Esophagus muscularis mucosa (tissue), 4 donors: ENCODE measurements around the gene ZNHIT3. TPM values are rescaled to one million over a fixed set of nuclear protein-coding genes. Genes with fewer than 3 reads are reported as not detected.
A peak's percentile ranks its signal among the peaks of the same experiment; 100 is the strongest.

Experiments used
- DNase-seq: peaks from one replicate; pipeline ENCODE4 v3.0.0-alpha.2; 2017; ENCODE audit errors: extremely low spot score
- H3K27ac ChIP-seq, 4 donors: fragments of 200-600 bp; sonication (generic); replicated peaks in 1 of 4; 1 replicate in 3 of 4; 2 replicates in 1 of 4; pipeline ENCODE4 v1.5.1; 2016 to 2019; ENCODE audit warnings: mild to moderate bottlenecking in 1 of 4
- H3K27me3 ChIP-seq, 4 donors: fragments of 200-600 bp; sonication (generic); one replicate each; pipeline versions ENCODE4 v1.5.1 to v1.6.0; 2016 to 2019
- H3K36me3 ChIP-seq, 4 donors: fragments of 200-600 bp; sonication (generic); one replicate each; pipeline ENCODE4 v1.5.1; 2016 to 2019
- H3K4me1 ChIP-seq, 4 donors: fragments of 200-600 bp; sonication (generic); one replicate each; pipeline ENCODE4 v1.5.1; 2016 to 2019
- H3K4me3 ChIP-seq, 4 donors: fragments of 200-600 bp; sonication (generic); 1 replicate in 2 of 4; 2 replicates in 2 of 4; pipeline ENCODE4 v1.5.1; 2016 to 2019; ENCODE audit warnings: mild to moderate bottlenecking in 4 of 4, moderate library complexity in 1 of 4
- H3K9me3 ChIP-seq, 4 donors: fragments of 200-600 bp; sonication (generic); 1 replicate in 3 of 4; 2 replicates in 1 of 4; pipeline ENCODE4 v1.5.1; 2016 to 2019
- EP300 ChIP-seq: sonication (generic); formaldehyde crosslinking; IDR thresholded peaks from one replicate; pipeline ENCODE4 v1.6.1; 2017; ENCODE audit warnings: antibody characterized with exemption
- POLR2A ChIP-seq: fragments of 450-650 bp; IDR thresholded peaks from one replicate; pipeline ENCODE4 v1.6.1; 2017; ENCODE audit warnings: antibody characterized with exemption, moderate library complexity, mild to moderate bottlenecking, low read depth
- POLR2AphosphoS5 ChIP-seq, 2 donors: sonication (generic); formaldehyde crosslinking; IDR thresholded peaks; one replicate each; pipeline ENCODE4 v1.6.1; 2017; ENCODE audit warnings: antibody characterized with exemption in 2 of 2
- WGBS: methylation state at CpG from one replicate; pipeline ENCODE4 v1.1.5; 2018; 5-methylcytosine and 5-hydroxymethylcytosine counted together
- intact Hi-C: fragments of 100-400 bp; cut with DNase I; formaldehyde crosslinking; loops from one replicate; pipeline ENCODE4 v1.15.1; 2023
- total RNA-seq, 4 donors: library from RNA; depleted of rRNA; stranded (reverse); fragments of >200 nt; gene quantifications; one replicate each; pipeline versions ENCODE4 v1.1.0 to v1.2.1, GENCODE V29; 2016
- TF ChIP-seq, protein P1 (sequence below), 3 experiments: fragments of 200-600 bp in 2 of 3; fragments of 450-650 bp in 1 of 3; sonication (generic) in 2 of 3; IDR thresholded peaks; one replicate each; pipeline ENCODE4 v1.5.1; 2017 to 2019; ENCODE audit warnings: antibody characterized with exemption in 3 of 3, mild to moderate bottlenecking in 2 of 3, moderate library complexity in 1 of 3

Gene ZNHIT3
- total RNA-seq, 4 donors from 2014 or later: 18.4 to 35.1 (median 25.8) TPM

DNA sequence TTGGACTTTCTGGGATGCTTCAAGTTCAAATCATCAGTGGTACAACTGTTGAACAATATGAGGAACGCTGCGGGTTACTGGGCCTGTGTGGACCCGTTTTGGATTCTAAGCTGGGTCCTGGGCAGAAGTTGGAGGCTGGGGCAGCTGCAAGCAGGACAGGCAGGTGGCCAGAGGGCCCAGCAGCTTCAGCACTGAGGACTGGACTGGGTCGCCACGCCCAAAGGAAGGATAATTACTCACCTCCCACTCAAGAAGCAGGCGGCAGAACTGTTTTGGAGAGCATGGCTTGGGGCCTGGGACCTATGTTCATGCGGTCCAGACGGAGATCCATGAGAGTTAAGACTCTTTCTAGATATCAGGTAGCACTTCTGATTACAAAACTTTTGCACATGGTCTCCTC lies 1.5 kb upstream of the ZNHIT3 start:
- peaks cover 22 to 44% (median 40%) of the 10 kb centered on the region in 4 donors for H3K4me1 ChIP-seq
- no peaks in the 10 kb centered on the region for H3K36me3 ChIP-seq
- no peak overlapping the region for H3K27ac ChIP-seq
- no peak for DNase-seq
- no peak overlapping the region for H3K4me3 ChIP-seq
- peaks cover 0 to 7% (median 0%) of the 10 kb centered on the region in 4 donors for H3K27me3 ChIP-seq
- intact Hi-C loops: loop anchor here (10.0 kb wide), 1 partner anchor 300 kb away; no protein-coding TSS in a partner anchor
- no peaks in the 10 kb centered on the region for H3K9me3 ChIP-seq
- WGBS: 95% methylated on average over 8 of the region's 8 CpGs
- TF ChIP-seq POLR2AphosphoS5 (IDR thresholded peaks at IDR 0.05) (no peak), EP300 (no peak), POLR2A (no peak)
- TF ChIP-seq, protein P1, sequence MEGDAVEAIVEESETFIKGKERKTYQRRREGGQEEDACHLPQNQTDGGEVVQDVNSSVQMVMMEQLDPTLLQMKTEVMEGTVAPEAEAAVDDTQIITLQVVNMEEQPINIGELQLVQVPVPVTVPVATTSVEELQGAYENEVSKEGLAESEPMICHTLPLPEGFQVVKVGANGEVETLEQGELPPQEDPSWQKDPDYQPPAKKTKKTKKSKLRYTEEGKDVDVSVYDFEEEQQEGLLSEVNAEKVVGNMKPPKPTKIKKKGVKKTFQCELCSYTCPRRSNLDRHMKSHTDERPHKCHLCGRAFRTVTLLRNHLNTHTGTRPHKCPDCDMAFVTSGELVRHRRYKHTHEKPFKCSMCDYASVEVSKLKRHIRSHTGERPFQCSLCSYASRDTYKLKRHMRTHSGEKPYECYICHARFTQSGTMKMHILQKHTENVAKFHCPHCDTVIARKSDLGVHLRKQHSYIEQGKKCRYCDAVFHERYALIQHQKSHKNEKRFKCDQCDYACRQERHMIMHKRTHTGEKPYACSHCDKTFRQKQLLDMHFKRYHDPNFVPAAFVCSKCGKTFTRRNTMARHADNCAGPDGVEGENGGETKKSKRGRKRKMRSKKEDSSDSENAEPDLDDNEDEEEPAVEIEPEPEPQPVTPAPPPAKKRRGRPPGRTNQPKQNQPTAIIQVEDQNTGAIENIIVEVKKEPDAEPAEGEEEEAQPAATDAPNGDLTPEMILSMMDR (IDR thresholded peaks at IDR 0.05): no peak

DNA sequence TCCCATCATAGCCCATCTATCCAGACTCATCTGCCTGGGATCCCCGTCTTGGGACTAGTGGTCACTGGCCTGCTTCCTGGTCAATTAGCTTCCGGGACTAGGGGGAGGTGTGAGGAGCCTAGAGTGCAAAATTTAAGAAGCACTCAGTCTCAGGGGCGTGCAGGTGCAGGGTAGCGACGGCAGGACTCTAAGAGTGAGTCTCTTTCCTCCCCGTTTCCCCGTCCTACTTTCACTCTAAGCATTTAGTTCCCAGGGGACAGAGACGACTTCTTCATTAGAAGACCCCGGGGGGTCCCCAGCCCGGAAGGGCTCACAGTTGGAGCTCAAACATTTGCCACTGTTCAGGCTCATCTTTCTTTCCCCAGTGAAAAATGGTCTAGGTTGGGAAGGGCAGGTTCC lies 677 bp upstream of the ZNHIT3 start:
- 39% methylated on average over 10 of the region's 10 CpGs for WGBS
- Histone ChIP-seq H3K4me3 (peak overlapping the region; percentile 81 to 99 (median 96)), H3K4me1 (peaks cover 22 to 44% (median 40%) of the 10 kb centered on the region in 4 donors), H3K9me3 (no peaks in the 10 kb centered on the region), H3K27ac (peak overlapping the region; percentile 83 to 90 (median 86)), H3K36me3 (no peaks in the 10 kb centered on the region), H3K27me3 (peaks cover 0 to 7% (median 0%) of the 10 kb centered on the region in 4 donors)
- DNase-seq: no peak
- intact Hi-C loops: loop anchor here (10.0 kb wide), 1 partner anchor 301 kb away; no protein-coding TSS in a partner anchor
- TF ChIP-seq POLR2A: no peak
- TF ChIP-seq, protein P1 (IDR thresholded peaks at IDR 0.05): no peak
- TF ChIP-seq EP300: no peak
- TF ChIP-seq POLR2AphosphoS5 (IDR thresholded peaks at IDR 0.05): no peak

DNA sequence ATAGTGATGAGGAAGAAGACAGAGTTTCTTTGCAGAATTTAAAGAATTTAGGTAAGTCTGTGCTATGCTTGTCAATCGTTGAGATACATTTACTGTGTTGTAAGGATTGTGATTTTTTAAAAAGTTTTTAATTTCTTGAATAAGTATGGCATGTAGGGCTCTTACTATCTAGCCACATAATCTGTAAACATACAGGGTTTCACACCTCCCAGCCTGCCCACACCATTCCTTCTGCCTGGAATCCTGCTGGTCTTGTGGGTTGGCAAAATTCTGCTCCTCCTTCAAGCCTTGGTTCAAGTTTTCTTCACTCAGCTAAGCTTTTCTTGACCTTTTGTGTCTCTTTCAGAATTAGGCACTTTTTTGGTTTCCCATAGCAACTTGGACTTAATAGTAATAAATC lies 7.5 kb downstream of the ZNHIT3 start:
- TF ChIP-seq EP300 (no peak), POLR2AphosphoS5 (IDR thresholded peaks at IDR 0.05) (no peak), POLR2A (no peak)
- TF ChIP-seq, protein P1 (IDR thresholded peaks at IDR 0.05): no peak
- WGBS: 94% methylated on average over 1 of the region's 1 CpG
- intact Hi-C loops: loop anchor here (5.0 kb wide), 1 partner anchor 38 kb away; the partner anchor contains the start of genes MYO19 and PIGW
- no peak for DNase-seq
- H3K4me3 ChIP-seq: no peak overlapping the region
- H3K27me3 ChIP-seq: no peaks in the 10 kb centered on the region
- no peaks in the 10 kb centered on the region for H3K9me3 ChIP-seq
- no peak overlapping the region for H3K27ac ChIP-seq
- H3K36me3 ChIP-seq: peaks cover 47 to 79% (median 74%) of the 10 kb centered on the region in 4 donors
- peaks cover 1 to 9% (median 3%) of the 10 kb centered on the region in 4 donors for H3K4me1 ChIP-seq

DNA sequence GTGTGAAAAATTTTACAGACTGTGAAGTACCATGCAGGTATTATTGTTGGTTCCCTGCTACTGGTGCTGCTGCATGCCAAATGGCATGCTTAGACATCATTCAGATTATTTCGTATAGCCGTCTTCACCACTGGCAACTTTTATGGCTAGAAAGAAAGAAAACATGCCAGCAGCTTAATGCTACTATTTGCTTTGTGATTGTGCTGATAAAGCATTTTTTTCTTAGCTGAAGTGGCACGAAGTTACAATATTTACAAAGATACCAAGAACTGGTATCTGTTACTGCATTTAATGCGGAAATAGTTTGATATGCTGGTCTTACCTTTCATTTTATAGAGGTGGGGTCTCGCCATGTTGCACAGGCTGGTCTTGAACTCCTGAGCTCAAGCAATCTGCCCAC lies 8.2 kb downstream of the ZNHIT3 start:
- Histone ChIP-seq H3K36me3 (peaks cover 47 to 83% (median 75%) of the 10 kb centered on the region in 4 donors), H3K4me1 (peaks cover 0 to 7% (median 3%) of the 10 kb centered on the region in 4 donors), H3K27ac (no peak overlapping the region), H3K9me3 (no peaks in the 10 kb centered on the region), H3K4me3 (no peak overlapping the region), H3K27me3 (no peaks in the 10 kb centered on the region)
- intact Hi-C loops: loop anchor here (5.0 kb wide), 1 partner anchor 38 kb away; the partner anchor contains the start of genes MYO19 and PIGW
- no peak for DNase-seq
- TF ChIP-seq POLR2A (no peak), POLR2AphosphoS5 (IDR thresholded peaks at IDR 0.05) (no peak), EP300 (no peak)
- TF ChIP-seq, protein P1 (IDR thresholded peaks at IDR 0.05): no peak
- 89% methylated on average over 5 of the region's 5 CpGs for WGBS

DNA sequence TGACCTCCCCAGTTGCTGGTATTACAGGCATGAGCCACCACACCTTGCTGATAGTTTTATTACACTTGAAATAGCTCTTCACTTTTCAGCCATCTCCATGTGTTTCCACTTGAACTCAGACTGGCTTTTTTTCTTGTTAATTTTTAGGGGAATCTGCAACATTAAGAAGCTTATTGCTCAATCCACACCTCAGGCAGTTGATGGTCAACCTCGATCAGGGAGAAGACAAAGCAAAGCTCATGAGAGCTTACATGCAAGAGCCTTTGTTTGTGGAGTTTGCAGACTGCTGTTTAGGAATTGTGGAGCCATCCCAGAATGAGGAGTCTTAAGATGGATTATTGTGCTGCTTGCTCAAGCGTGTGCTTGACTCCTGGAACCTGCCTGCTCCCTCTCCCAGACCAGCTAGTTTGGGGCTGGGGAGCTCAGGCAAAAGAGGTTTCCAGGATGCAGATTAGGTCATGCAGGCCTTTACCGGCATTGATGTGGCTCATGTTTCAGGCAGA lies 8.6 kb downstream of the ZNHIT3 start:
- TF ChIP-seq POLR2A: no peak
- TF ChIP-seq EP300: no peak
- TF ChIP-seq, protein P1 (IDR thresholded peaks at IDR 0.05): no peak
- no peak for TF ChIP-seq POLR2AphosphoS5 (IDR thresholded peaks at IDR 0.05)
- Histone ChIP-seq H3K27me3 (no peaks in the 10 kb centered on the region), H3K9me3 (no peaks in the 10 kb centered on the region), H3K27ac (no peak overlapping the region), H3K4me1 (peaks cover 0 to 7% (median 3%) of the 10 kb centered on the region in 4 donors), H3K36me3 (peaks cover 47 to 83% (median 75%) of the 10 kb centered on the region in 4 donors), H3K4me3 (no peak overlapping the region)
- 96% methylated on average over 3 of the region's 3 CpGs for WGBS
- intact Hi-C loops: no loop called here
- no peak for DNase-seq
